ENCODE results near the gene BPI.

The BPI gene

GRCh38 chr20:38355161-38356012, 51.4 kb downstream of the BPI start:
- WGBS (ENCODE audit: insufficient coverage) = 93% methylated on average over 16 of the region's 18 CpGs
- H3K9me3 ChIP-seq (ENCODE audit: control extremely low read depth in 1 of 5, control insufficient read depth in 4 of 5, insufficient read depth in 2 of 5, low read depth in 1 of 5, low read length in 4 of 5) = no peaks in the 10 kb centered on the region
- H3K27me3 ChIP-seq (replicated peaks in 2 of 5; ENCODE audit: control insufficient read depth in 4 of 5, insufficient read depth in 5 of 5, low read length in 4 of 5) = peaks cover 0 to 5% (median 0%) of the 10 kb centered on the region in 5 experiments
- ChIA-PET POLR2A (no interaction called here), CTCF (interaction anchor here (1.3 kb wide), 2 partner anchors 18 to 121 kb away, joined by 3 read pairs; no protein-coding TSS in a partner anchor)
- H3K27ac ChIP-seq (ENCODE audit: insufficient read depth in 1 of 2, low read depth in 1 of 2, low read length in 2 of 2, poor library complexity in 1 of 2, severe bottlenecking in 2 of 2) = no peak overlapping the region
- H3K4me1 ChIP-seq (ENCODE audit: control extremely low read depth in 1 of 4, control insufficient read depth in 4 of 4, insufficient read depth in 4 of 4, low read length in 3 of 4) = peaks cover 0 to 10% (median 3%) of the 10 kb centered on the region in 4 experiments
- no peak for DNase-seq
- no peaks in the 10 kb centered on the region for H3K36me3 ChIP-seq (ENCODE audit: control insufficient read depth in 4 of 4, insufficient read depth in 4 of 4, low read length in 3 of 4)
- H3K4me3 ChIP-seq (ENCODE audit: control insufficient read depth in 1 of 7, extremely low read depth in 1 of 7, insufficient read depth in 4 of 7, low read depth in 2 of 7, low read length in 6 of 7) = no peak overlapping the region

GRCh38 chr20:38357653-38358207, 53.8 kb downstream of the BPI start:
- H3K9me3 ChIP-seq (ENCODE audit: control extremely low read depth in 1 of 5, control insufficient read depth in 4 of 5, insufficient read depth in 2 of 5, low read depth in 1 of 5, low read length in 4 of 5) = no peaks in the 10 kb centered on the region
- H3K4me3 ChIP-seq (ENCODE audit: control insufficient read depth in 1 of 7, extremely low read depth in 1 of 7, insufficient read depth in 4 of 7, low read depth in 2 of 7, low read length in 6 of 7) = peak overlapping the region in 1 of 7 experiments; percentile 28
- H3K27ac ChIP-seq (ENCODE audit: insufficient read depth in 1 of 2, low read depth in 1 of 2, low read length in 2 of 2, poor library complexity in 1 of 2, severe bottlenecking in 2 of 2) = no peak overlapping the region
- 49% methylated on average over 7 of the region's 7 CpGs for WGBS (ENCODE audit: insufficient coverage)
- H3K27me3 ChIP-seq (replicated peaks in 2 of 5; ENCODE audit: control insufficient read depth in 4 of 5, insufficient read depth in 5 of 5, low read length in 4 of 5) = peaks cover 0 to 3% (median 0%) of the 10 kb centered on the region in 5 experiments
- H3K36me3 ChIP-seq (ENCODE audit: control insufficient read depth in 4 of 4, insufficient read depth in 4 of 4, low read length in 3 of 4) = no peaks in the 10 kb centered on the region
- ChIA-PET POLR2A (no interaction called here), CTCF (no interaction called here)
- DNase-seq = peak in 2 of 3 donors; percentile 15 to 20
- H3K4me1 ChIP-seq (ENCODE audit: control extremely low read depth in 1 of 4, control insufficient read depth in 4 of 4, insufficient read depth in 4 of 4, low read length in 3 of 4) = peaks cover 0 to 10% (median 3%) of the 10 kb centered on the region in 4 experiments

GRCh38 chr20:38358556-38358955, 54.6 kb downstream of the BPI start:
- ChIA-PET POLR2A (no interaction called here), CTCF (interaction anchor here (0.7 kb wide), 1 partner anchor 35 kb away, joined by 4 read pairs; no protein-coding TSS in a partner anchor)
- no peak overlapping the region for H3K4me3 ChIP-seq (ENCODE audit: control insufficient read depth in 1 of 7, extremely low read depth in 1 of 7, insufficient read depth in 4 of 7, low read depth in 2 of 7, low read length in 6 of 7)
- H3K9me3 ChIP-seq (ENCODE audit: control extremely low read depth in 1 of 5, control insufficient read depth in 4 of 5, insufficient read depth in 2 of 5, low read depth in 1 of 5, low read length in 4 of 5) = no peaks in the 10 kb centered on the region
- no peaks in the 10 kb centered on the region for H3K36me3 ChIP-seq (ENCODE audit: control insufficient read depth in 4 of 4, insufficient read depth in 4 of 4, low read length in 3 of 4)
- WGBS (ENCODE audit: insufficient coverage) = 96% methylated on average over 6 of the region's 7 CpGs
- peaks cover 0 to 10% (median 3%) of the 10 kb centered on the region in 4 experiments for H3K4me1 ChIP-seq (ENCODE audit: control extremely low read depth in 1 of 4, control insufficient read depth in 4 of 4, insufficient read depth in 4 of 4, low read length in 3 of 4)
- no peak for DNase-seq
- peaks cover 0 to 3% (median 0%) of the 10 kb centered on the region in 5 experiments for H3K27me3 ChIP-seq (replicated peaks in 2 of 5; ENCODE audit: control insufficient read depth in 4 of 5, insufficient read depth in 5 of 5, low read length in 4 of 5)
- no peak overlapping the region for H3K27ac ChIP-seq (ENCODE audit: insufficient read depth in 1 of 2, low read depth in 1 of 2, low read length in 2 of 2, poor library complexity in 1 of 2, severe bottlenecking in 2 of 2)

- Histone ChIP-seq H3K27ac (ENCODE audit: insufficient read depth in 1 of 2, low read depth in 1 of 2, low read length in 2 of 2, poor library complexity in 1 of 2, severe bottlenecking in 2 of 2) (no peak overlapping the region), H3K36me3 (ENCODE audit: control insufficient read depth in 4 of 4, insufficient read depth in 4 of 4, low read length in 3 of 4) (no peaks in the 10 kb centered on the region), H3K27me3 (replicated peaks in 2 of 5; ENCODE audit: control insufficient read depth in 4 of 5, insufficient read depth in 5 of 5, low read length in 4 of 5) (peaks cover 0 to 3% (median 0%) of the 10 kb centered on the region in 5 experiments), H3K9me3 (ENCODE audit: control extremely low read depth in 1 of 5, control insufficient read depth in 4 of 5, insufficient read depth in 2 of 5, low read depth in 1 of 5, low read length in 4 of 5) (no peaks in the 10 kb centered on the region), H3K4me1 (ENCODE audit: control extremely low read depth in 1 of 4, control insufficient read depth in 4 of 4, insufficient read depth in 4 of 4, low read length in 3 of 4) (no peaks in the 10 kb centered on the region), H3K4me3 (ENCODE audit: control insufficient read depth in 1 of 7, extremely low read depth in 1 of 7, insufficient read depth in 4 of 7, low read depth in 2 of 7, low read length in 6 of 7) (no peak overlapping the region)
- WGBS (ENCODE audit: insufficient coverage) = 95% methylated on average over 6 of the region's 8 CpGs
- ChIA-PET POLR2A (no interaction called here), CTCF (no interaction called here)
- no peak for DNase-seq
Measured at GRCh38 chr20:38363004-38363747, 59.2 kb downstream of the BPI start.

GRCh38 chr20:38369389-38369788, 65.4 kb downstream of the BPI start:
- DNase-seq = peak in 2 of 3 donors; percentile 35 to 36
- H3K27me3 ChIP-seq (replicated peaks in 2 of 5; ENCODE audit: control insufficient read depth in 4 of 5, insufficient read depth in 5 of 5, low read length in 4 of 5) = peaks cover 0 to 5% (median 0%) of the 10 kb centered on the region in 5 experiments
- H3K36me3 ChIP-seq (ENCODE audit: control insufficient read depth in 4 of 4, insufficient read depth in 4 of 4, low read length in 3 of 4) = no peaks in the 10 kb centered on the region
- ChIA-PET CTCF (no interaction called here), POLR2A (no interaction called here)
- no peak overlapping the region for H3K4me3 ChIP-seq (ENCODE audit: control insufficient read depth in 1 of 7, extremely low read depth in 1 of 7, insufficient read depth in 4 of 7, low read depth in 2 of 7, low read length in 6 of 7)
- 0% methylated on average over 1 of the region's 2 CpGs for WGBS (ENCODE audit: insufficient coverage)
- H3K4me1 ChIP-seq (ENCODE audit: control extremely low read depth in 1 of 4, control insufficient read depth in 4 of 4, insufficient read depth in 4 of 4, low read length in 3 of 4) = no peaks in the 10 kb centered on the region
- H3K9me3 ChIP-seq (ENCODE audit: control extremely low read depth in 1 of 5, control insufficient read depth in 4 of 5, insufficient read depth in 2 of 5, low read depth in 1 of 5, low read length in 4 of 5) = no peaks in the 10 kb centered on the region
- no peak overlapping the region for H3K27ac ChIP-seq (ENCODE audit: insufficient read depth in 1 of 2, low read depth in 1 of 2, low read length in 2 of 2, poor library complexity in 1 of 2, severe bottlenecking in 2 of 2)

- no peak for DNase-seq
- Histone ChIP-seq H3K4me1 (ENCODE audit: control extremely low read depth in 1 of 4, control insufficient read depth in 4 of 4, insufficient read depth in 4 of 4, low read length in 3 of 4) (no peaks in the 10 kb centered on the region), H3K4me3 (ENCODE audit: control insufficient read depth in 1 of 7, extremely low read depth in 1 of 7, insufficient read depth in 4 of 7, low read depth in 2 of 7, low read length in 6 of 7) (no peak overlapping the region), H3K27me3 (replicated peaks in 2 of 5; ENCODE audit: control insufficient read depth in 4 of 5, insufficient read depth in 5 of 5, low read length in 4 of 5) (peaks cover 0 to 8% (median 0%) of the 10 kb centered on the region in 5 experiments), H3K9me3 (ENCODE audit: control extremely low read depth in 1 of 5, control insufficient read depth in 4 of 5, insufficient read depth in 2 of 5, low read depth in 1 of 5, low read length in 4 of 5) (no peaks in the 10 kb centered on the region), H3K27ac (ENCODE audit: insufficient read depth in 1 of 2, low read depth in 1 of 2, low read length in 2 of 2, poor library complexity in 1 of 2, severe bottlenecking in 2 of 2) (no peak overlapping the region), H3K36me3 (ENCODE audit: control insufficient read depth in 4 of 4, insufficient read depth in 4 of 4, low read length in 3 of 4) (no peaks in the 10 kb centered on the region)
- ChIA-PET POLR2A (no interaction called here), CTCF (interaction anchor here (1.0 to 1.3 kb wide), 2 partner anchors 33 kb away, joined by 3 read pairs; no protein-coding TSS in a partner anchor)
- 100% methylated on average over 3 of the region's 5 CpGs for WGBS (ENCODE audit: insufficient coverage)
Measured at GRCh38 chr20:38372806-38373205, 68.8 kb downstream of the BPI start.
